Prostate gland (tissue), 2 donors: ENCODE results near the gene PHAF1.

Source experiments
- CTCF ChIP-seq, 4 experiments: fragments of 200-600 bp in 2 of 4; fragments of 450-650 bp in 2 of 4; sonication (generic) in 2 of 4; IDR thresholded peaks; 1 replicate in 3 of 4; 2 replicates in 1 of 4; pipeline ENCODE4 v1.5.1; 2016 to 2019; ENCODE audit warnings: antibody characterized with exemption in 4 of 4, mild to moderate bottlenecking in 2 of 4, moderate library complexity in 2 of 4
- POLR2A ChIP-seq: fragments of 450-650 bp; IDR thresholded peaks from one replicate; pipeline ENCODE4 v1.6.1; 2016; ENCODE audit warnings: antibody characterized with exemption, mild to moderate bottlenecking
- POLR2AphosphoS5 ChIP-seq: sonication (generic); formaldehyde crosslinking; IDR thresholded peaks from one replicate; pipeline ENCODE4 v1.6.1; 2017; ENCODE audit warnings: antibody characterized with exemption

- TF ChIP-seq POLR2A: no peak
- TF ChIP-seq CTCF (IDR thresholded peaks at IDR 0.05): no peak
- TF ChIP-seq POLR2AphosphoS5: no peak
Measured at GRCh38 chr16:67157106-67157748, 47.5 kb downstream of the PHAF1 start.
